Suprapubic skin (tissue), 3 donors: Measurements from ENCODE around the gene TRABD2A.

Experiments used
- POLR2AphosphoS5 ChIP-seq, 3 donors: sonication (generic); formaldehyde crosslinking; IDR thresholded peaks; one replicate each; pipeline ENCODE4 v1.6.1; 2017; ENCODE audit warnings: antibody characterized with exemption in 3 of 3
- TF ChIP-seq, protein P1 (sequence below), 2 donors: fragments of 200-600 bp in 1 of 2; fragments of 450-650 bp in 1 of 2; sonication (generic) in 1 of 2; IDR thresholded peaks; one replicate each; pipeline ENCODE4 v1.5.1; 2016 to 2019; ENCODE audit warnings: antibody characterized with exemption in 2 of 2, mild to moderate bottlenecking in 1 of 2, moderate library complexity in 1 of 2

DNA sequence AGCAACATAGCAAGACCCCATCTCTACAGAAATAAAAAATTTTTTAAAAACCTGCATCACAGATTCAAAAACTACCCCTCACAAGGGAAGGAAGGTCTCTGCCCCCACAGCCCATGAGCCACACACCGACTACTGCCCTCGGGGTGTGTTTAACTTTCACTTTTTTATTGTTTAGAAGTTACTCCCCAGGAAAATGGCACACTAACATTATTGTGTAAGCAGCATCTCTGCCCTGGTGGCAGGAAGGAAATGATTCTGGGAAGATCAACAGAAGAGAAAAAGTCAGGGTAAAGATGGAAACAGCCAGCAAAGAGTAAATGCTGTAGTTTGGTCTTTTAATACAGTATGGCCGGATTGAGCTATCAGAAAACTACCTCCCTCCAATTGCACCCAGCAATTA is 21.9 kb downstream of the TRABD2A start:
- TF ChIP-seq, protein P1, sequence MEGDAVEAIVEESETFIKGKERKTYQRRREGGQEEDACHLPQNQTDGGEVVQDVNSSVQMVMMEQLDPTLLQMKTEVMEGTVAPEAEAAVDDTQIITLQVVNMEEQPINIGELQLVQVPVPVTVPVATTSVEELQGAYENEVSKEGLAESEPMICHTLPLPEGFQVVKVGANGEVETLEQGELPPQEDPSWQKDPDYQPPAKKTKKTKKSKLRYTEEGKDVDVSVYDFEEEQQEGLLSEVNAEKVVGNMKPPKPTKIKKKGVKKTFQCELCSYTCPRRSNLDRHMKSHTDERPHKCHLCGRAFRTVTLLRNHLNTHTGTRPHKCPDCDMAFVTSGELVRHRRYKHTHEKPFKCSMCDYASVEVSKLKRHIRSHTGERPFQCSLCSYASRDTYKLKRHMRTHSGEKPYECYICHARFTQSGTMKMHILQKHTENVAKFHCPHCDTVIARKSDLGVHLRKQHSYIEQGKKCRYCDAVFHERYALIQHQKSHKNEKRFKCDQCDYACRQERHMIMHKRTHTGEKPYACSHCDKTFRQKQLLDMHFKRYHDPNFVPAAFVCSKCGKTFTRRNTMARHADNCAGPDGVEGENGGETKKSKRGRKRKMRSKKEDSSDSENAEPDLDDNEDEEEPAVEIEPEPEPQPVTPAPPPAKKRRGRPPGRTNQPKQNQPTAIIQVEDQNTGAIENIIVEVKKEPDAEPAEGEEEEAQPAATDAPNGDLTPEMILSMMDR (IDR thresholded peaks at IDR 0.05): no peak
- no peak for TF ChIP-seq POLR2AphosphoS5 (IDR thresholded peaks at IDR 0.05)
